ENCODE results near the gene SHH.

DNA sequence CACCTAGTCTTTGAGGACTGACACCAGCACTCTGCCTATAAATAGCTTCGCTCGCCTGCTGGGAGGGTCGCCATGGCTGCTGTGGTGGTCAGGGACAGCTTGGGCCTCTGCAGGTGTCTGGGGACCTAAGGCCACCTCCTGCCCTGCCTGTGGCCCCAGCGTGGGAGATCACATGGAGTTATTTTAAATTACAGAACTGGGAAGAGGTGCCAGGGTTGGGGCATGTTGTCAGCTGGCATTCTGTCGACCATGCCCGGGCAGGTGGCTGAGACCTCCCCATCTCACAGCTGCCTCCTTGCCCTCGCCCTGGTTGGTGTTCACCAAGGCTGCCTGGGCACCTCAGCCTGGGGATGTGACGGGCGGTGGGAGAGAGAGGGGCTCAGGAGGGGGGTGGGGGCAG is 18.1 kb downstream of the SHH start:
- TF ChIP-seq, protein P1, sequence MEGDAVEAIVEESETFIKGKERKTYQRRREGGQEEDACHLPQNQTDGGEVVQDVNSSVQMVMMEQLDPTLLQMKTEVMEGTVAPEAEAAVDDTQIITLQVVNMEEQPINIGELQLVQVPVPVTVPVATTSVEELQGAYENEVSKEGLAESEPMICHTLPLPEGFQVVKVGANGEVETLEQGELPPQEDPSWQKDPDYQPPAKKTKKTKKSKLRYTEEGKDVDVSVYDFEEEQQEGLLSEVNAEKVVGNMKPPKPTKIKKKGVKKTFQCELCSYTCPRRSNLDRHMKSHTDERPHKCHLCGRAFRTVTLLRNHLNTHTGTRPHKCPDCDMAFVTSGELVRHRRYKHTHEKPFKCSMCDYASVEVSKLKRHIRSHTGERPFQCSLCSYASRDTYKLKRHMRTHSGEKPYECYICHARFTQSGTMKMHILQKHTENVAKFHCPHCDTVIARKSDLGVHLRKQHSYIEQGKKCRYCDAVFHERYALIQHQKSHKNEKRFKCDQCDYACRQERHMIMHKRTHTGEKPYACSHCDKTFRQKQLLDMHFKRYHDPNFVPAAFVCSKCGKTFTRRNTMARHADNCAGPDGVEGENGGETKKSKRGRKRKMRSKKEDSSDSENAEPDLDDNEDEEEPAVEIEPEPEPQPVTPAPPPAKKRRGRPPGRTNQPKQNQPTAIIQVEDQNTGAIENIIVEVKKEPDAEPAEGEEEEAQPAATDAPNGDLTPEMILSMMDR (conservative IDR thresholded peaks at IDR 0.05 in 1 of 2, IDR thresholded peaks at IDR 0.05 in 1 of 2; ENCODE audit: low read depth in 1 of 2, low read length in 2 of 2) = no peak
- no peak for TF ChIP-seq EZH2 (IDR thresholded peaks at IDR 0.05; ENCODE audit: low read length, missing control alignments)
